NCI-H128 (cell line): ENCODE data around the gene GNA15.
A peak's percentile ranks its signal among the peaks of the same experiment; 100 is the strongest.
"Not testable (repeated sequence)": the region's sequence is repeated elsewhere in the genome, so short reads cannot be mapped to it uniquely, and the experiment has no call there.

Experiments used
- DNase-seq: peaks from one replicate; lab custom pipeline; 2025; ENCODE audit not compliant: unreplicated experiment; lab: John Stamatoyannopoulos, UW

GNA15 gene, protein sequence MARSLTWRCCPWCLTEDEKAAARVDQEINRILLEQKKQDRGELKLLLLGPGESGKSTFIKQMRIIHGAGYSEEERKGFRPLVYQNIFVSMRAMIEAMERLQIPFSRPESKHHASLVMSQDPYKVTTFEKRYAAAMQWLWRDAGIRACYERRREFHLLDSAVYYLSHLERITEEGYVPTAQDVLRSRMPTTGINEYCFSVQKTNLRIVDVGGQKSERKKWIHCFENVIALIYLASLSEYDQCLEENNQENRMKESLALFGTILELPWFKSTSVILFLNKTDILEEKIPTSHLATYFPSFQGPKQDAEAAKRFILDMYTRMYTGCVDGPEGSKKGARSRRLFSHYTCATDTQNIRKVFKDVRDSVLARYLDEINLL

DNA sequence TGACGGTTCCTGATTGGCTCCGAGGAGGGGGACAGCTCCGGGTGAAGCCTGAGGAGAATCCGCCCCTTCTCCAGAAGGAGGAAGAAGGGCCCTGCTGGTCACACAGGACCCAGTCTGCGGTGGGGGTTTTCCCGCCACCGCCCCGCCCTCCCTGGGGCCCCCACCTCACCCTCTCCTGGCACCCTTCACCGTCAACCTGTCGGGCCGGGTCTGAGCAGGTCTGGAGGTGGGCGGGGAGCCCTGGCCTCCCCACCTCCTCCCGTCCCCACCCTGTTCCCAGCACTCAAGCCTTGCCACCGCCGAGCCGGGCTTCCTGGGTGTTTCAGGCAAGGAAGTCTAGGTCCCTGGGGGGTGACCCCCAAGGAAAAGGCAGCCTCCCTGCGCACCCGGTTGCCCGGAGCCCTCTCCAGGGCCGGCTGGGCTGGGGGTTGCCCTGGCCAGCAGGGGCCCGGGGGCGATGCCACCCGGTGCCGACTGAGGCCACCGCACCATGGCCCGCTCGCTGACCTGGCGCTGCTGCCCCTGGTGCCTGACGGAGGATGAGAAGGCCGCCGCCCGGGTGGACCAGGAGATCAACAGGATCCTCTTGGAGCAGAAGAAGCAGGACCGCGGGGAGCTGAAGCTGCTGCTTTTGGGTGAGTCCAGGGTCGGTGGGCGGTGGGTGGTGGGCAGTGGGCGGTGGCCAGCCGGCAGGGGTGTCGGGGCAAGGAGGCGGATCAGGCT is at the start of gene GNA15:
TSS of gene GNA15 (plus strand) at position 73 of the 723 bp plus-strand sequence. CDS start at position 491, 418 bp downstream.
- no peak for DNase-seq

DNA sequence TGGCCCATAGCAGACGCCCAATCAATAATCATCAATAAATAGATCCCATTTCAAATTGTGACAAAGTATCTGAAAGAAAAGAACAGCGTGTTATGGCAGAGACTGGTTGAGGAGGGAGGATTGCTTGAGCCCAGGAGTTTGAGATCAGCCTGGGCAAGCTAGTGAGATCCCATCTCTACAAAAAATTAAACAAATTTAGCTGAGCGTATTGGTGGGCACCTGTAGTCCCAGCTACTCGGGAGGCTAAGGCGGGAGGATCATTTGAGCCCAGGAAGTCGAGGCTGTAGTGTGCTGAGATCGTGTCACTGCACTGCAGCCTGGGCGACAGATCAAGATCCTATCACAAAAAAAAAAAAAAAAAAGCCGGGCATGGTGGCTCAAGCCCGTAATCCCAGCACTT is 48.1 kb upstream of the GNA15 start:
- DNase-seq = no peak

GRCh38 chr19:3089299-3089855 is 46.5 kb upstream of the GNA15 start:
- not testable (repeated sequence) for DNase-seq

- no peak for DNase-seq
Measured at GRCh38 chr19:3094601-3095440, 41.0 kb upstream of the GNA15 start.

DNA sequence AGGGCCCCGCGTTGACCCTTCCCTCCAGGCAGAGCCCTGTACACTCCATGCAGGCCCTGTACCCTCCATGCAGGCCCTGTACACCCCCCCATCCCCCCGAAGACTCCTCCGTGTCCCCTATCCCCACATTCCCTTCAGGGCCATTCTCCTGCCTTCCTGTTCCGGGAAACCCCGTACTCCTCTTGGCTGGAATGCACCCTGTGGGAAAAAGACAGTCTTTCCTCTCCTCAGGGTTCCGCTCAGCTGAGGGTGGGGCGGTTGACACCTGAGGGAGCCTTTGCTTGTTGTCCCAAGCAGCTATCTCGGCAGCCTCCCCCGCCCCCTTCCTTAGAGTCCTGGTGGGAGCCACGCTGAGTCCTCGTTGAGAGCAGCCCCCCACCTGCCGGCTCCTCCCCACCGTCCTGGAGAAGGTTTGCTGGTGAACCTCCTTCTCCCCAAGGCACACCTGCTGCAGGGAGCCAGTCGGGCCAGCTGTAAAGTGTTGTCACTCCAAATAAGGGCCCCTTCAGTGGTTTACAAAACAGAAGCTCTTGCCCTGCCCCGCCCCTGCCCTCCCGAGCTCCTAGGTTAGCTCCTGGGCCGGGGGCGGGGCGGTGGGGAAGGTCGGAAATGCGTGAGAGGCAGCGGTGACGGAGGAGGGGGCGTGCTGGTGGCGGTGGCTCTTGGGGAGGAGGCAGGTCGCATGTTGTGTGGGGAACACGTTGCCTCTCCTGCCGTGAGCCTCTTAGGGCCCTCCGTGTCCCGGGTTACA is 40.2 kb upstream of the GNA15 start:
- peak; percentile 26 for DNase-seq

GRCh38 chr19:3096267-3096901 is 39.4 kb upstream of the GNA15 start:
- DNase-seq = no peak

DNA sequence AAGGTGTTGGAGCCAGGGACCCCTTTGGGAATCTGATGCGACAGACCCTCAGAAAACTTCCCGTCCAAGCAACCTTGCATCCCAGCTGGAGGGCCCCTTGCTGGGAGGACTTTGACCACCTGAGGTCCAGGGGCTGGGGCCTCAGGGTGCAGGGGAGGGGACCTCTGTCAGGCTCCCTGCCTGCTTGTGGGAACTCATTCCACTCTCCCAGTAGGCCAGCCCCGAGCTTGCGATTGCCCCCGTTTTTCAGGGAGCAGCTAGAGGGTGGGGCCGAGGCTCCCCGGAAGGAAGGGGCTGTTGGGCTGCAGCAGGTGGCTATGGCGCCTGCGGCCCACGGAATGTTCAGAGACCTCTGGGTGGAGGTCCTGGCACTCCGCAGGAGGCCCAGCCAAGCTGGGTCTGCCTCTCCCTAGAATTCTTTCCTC is 38.9 kb upstream of the GNA15 start:
- no peak for DNase-seq

DNA sequence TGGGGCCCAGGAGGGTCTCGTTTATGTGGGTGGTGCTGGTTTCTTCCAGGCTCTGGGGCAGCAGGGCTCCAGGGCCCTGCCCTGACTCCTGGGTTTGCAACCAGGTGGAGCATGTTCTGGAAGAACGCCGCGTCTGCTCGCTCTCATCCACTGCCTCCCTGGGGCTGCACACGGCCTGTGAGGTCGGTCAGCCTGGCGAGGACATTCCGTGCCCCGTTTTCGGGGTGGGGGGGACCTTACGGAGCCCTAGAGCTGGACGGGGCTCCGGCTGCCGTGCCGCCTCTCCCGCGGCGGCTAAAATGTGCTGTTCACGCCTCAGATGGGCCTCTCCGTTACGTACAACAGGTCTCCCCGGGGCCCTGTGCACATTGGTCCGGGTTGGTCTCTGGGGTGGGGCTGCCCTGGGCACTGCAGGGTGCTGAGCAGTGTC is 38.4 kb upstream of the GNA15 start:
- no peak for DNase-seq

GRCh38 chr19:3098141-3098514 is 37.7 kb upstream of the GNA15 start:
- no peak for DNase-seq

DNA sequence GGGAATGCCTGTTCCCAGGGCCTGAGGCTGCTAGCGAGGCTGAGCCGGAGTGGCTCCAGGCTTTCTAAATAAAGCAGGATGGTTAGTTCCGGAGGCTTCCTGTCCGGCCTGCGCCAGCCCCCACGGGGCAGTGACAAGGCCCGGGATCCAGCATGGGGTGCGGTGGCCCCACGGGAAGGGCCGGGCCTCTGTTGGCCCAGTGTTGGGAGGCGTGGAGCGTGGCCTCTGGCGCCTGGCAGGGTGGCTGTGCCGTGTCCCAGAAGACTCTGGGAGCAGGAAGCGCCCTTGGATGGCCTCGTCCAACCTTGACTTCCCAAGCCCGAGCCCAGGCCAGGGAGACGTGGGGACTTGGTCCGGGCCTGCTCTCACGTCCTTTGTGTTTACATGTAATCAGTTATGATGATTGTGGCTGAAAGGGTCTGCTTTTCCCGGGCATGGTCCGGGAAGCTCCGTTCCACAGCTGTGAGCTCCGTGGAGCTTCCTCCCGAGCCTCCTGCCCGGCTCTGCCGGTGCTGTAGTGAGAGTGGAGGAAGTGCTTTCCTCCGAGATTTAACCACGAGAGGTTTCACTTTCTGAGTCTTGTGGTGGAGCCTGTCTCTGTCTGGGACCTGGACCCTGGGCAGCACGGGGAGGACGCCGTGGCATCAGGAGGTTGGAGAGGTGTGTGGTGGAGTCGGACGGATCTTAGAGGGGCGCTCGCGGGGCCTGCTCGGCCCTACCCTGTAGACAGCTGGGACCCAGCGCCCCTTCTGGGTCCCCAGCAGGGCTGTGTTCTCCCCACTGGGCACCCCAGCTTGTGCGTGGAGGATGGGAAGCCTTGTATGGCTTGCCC is 37.1 kb upstream of the GNA15 start:
- no peak for DNase-seq

- no peak for DNase-seq
Measured at GRCh38 chr19:3099347-3100145, 36.3 kb upstream of the GNA15 start.

GRCh38 chr19:3100331-3100730 is 35.5 kb upstream of the GNA15 start:
- DNase-seq = no peak

- no peak for DNase-seq
Measured at GRCh38 chr19:3100747-3101730, 34.8 kb upstream of the GNA15 start.

DNA sequence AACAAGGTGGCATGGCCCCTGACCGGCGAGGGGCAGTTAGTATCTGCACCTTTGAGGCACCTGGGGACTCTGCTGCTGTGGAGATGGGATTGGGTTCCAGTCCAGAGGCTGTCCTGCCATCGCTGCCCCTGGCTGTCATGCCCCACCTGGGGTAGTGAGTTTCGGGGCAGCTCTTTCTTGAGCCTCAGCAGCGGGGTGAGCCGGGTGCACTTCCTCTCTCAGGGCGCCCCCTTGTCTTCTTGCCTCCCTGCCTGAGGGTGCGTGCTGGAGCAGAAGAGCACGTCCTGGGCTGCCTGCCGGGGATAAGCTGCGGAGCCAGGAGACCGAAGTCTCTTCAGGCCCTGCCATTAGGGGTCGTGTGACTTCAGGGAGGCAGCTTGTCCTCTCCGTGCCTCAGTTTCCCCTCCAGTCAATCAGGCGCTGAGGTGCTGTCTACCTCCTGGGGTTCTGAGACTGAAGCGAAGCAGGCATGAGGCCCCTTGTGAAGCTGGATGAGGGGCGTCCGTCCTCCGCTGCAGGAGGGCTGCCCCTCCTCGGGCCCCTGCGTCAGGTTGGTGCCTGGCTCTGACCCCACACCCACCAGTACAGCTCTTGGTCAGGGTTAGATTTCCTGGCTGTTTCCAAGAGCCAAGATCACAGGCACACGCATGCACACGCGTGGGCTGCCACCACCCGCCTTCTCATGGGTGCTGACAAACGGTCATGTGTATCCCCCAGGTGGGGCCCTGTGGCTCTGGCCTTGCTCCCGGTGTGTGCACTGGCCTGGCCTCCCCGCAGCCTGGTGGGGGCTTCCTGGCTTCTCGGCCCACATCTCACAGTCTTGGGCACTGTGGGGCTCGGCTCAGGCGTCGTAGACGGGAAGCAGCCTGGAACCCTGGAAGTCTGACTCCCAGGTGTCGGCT is 33.3 kb upstream of the GNA15 start:
- DNase-seq = no peak

- no peak for DNase-seq
Measured at GRCh38 chr19:3104708-3104983, 31.2 kb upstream of the GNA15 start.
